T-helper 2 cell treated with Interferon-gamma antibody and Interleukin-4, amounts not matched to agents 5 μg/mL and 100 μg/mL, for 36 hours (primary cell): ENCODE data around the gene TMEM186.
A peak's percentile ranks its signal among the peaks of the same experiment; 100 is the strongest.
"Not testable (repeated sequence)": the region's sequence is repeated elsewhere in the genome, so short reads cannot be mapped to it uniquely, and the experiment has no call there.

Experiments used
- DNase-seq: peaks from one replicate; pipeline ENCODE4 v3.0.0; 2021; ENCODE audit warnings: low spot score
- H3K27ac Mint-ChIP-seq: one replicate; pipeline ENCODE4 v1.8.0; 2021; ENCODE audit warnings: mild to moderate bottlenecking, mixed read lengths
- H3K27me3 Mint-ChIP-seq: one replicate; pipeline ENCODE4 v1.8.0; 2021; ENCODE audit warnings: low read depth, mixed read lengths
- H3K36me3 Mint-ChIP-seq: one replicate; pipeline ENCODE4 v1.8.0; 2021; ENCODE audit warnings: low read depth, mixed read lengths
- H3K4me1 Mint-ChIP-seq: one replicate; pipeline ENCODE4 v1.8.0; 2021; ENCODE audit warnings: low read depth, mixed read lengths
- H3K4me3 Mint-ChIP-seq: one replicate; pipeline ENCODE4 v1.8.0; 2022; ENCODE audit warnings: mild to moderate bottlenecking, moderate library complexity, mixed read lengths
- H3K9me3 Mint-ChIP-seq: one replicate; pipeline ENCODE4 v1.8.0; 2021; ENCODE audit warnings: mixed read lengths

Gene TMEM186

GRCh38 chr16:8801701-8802100, 4.3 kb upstream of the TMEM186 start:
- H3K27me3 Mint-ChIP-seq: no peaks in the 10 kb centered on the region
- H3K9me3 Mint-ChIP-seq: no peaks in the 10 kb centered on the region
- no peak for DNase-seq
- H3K27ac Mint-ChIP-seq: no peak overlapping the region
- no peak overlapping the region for H3K4me3 Mint-ChIP-seq
- H3K4me1 Mint-ChIP-seq: peaks cover 16% of the 10 kb centered on the region
- peaks cover 46% of the 10 kb centered on the region for H3K36me3 Mint-ChIP-seq

- H3K27ac Mint-ChIP-seq: peak overlapping the region; percentile 91
- H3K36me3 Mint-ChIP-seq: peaks cover 34% of the 10 kb centered on the region
- H3K9me3 Mint-ChIP-seq: no peaks in the 10 kb centered on the region
- DNase-seq: no peak
- peak overlapping the region; percentile 96 for H3K4me3 Mint-ChIP-seq
- H3K27me3 Mint-ChIP-seq: no peaks in the 10 kb centered on the region
- peaks cover 27% of the 10 kb centered on the region for H3K4me1 Mint-ChIP-seq
Measured at GRCh38 chr16:8798535-8799157, 1.2 kb upstream of the TMEM186 start.

- Mint-ChIP-seq H3K36me3 (peaks cover 31% of the 10 kb centered on the region), H3K4me1 (peaks cover 27% of the 10 kb centered on the region), H3K27me3 (no peaks in the 10 kb centered on the region), H3K27ac (peak overlapping the region; percentile 91), H3K9me3 (no peaks in the 10 kb centered on the region), H3K4me3 (peak overlapping the region; percentile 96)
- peak; percentile 25 for DNase-seq
Measured at GRCh38 chr16:8798174-8798527, 712 bp upstream of the TMEM186 start.

- H3K27me3 Mint-ChIP-seq: no peaks in the 10 kb centered on the region
- H3K27ac Mint-ChIP-seq: peak overlapping the region; percentile 91
- peak overlapping the region; percentile 96 for H3K4me3 Mint-ChIP-seq
- H3K4me1 Mint-ChIP-seq: peaks cover 27% of the 10 kb centered on the region
- H3K9me3 Mint-ChIP-seq: no peaks in the 10 kb centered on the region
- no peak for DNase-seq
- peaks cover 18% of the 10 kb centered on the region for H3K36me3 Mint-ChIP-seq
Measured at GRCh38 chr16:8796469-8797363, 723 bp downstream of the TMEM186 start.

GRCh38 chr16:8795818-8796217, 1.6 kb downstream of the TMEM186 start:
- Mint-ChIP-seq H3K4me3 (peak overlapping the region; percentile 96), H3K9me3 (no peaks in the 10 kb centered on the region), H3K36me3 (peaks cover 14% of the 10 kb centered on the region), H3K4me1 (peaks cover 27% of the 10 kb centered on the region), H3K27me3 (no peaks in the 10 kb centered on the region), H3K27ac (no peak overlapping the region)
- no peak for DNase-seq

GRCh38 chr16:8795091-8795490, 2.3 kb downstream of the TMEM186 start:
- no peaks in the 10 kb centered on the region for H3K9me3 Mint-ChIP-seq
- H3K4me3 Mint-ChIP-seq: no peak overlapping the region
- no peak overlapping the region for H3K27ac Mint-ChIP-seq

GRCh38 chr16:8788578-8789172, 8.8 kb downstream of the TMEM186 start:
- Mint-ChIP-seq H3K27ac (no peak overlapping the region), H3K36me3 (no peaks in the 10 kb centered on the region), H3K4me3 (no peak overlapping the region), H3K9me3 (no peaks in the 10 kb centered on the region), H3K27me3 (no peaks in the 10 kb centered on the region), H3K4me1 (no peaks in the 10 kb centered on the region)
- DNase-seq: no peak

More at GRCh38 chr16:8795091-8795490, 2.3 kb downstream of the TMEM186 start:
- no peak for DNase-seq
- H3K27me3 Mint-ChIP-seq: no peaks in the 10 kb centered on the region
- peaks cover 27% of the 10 kb centered on the region for H3K4me1 Mint-ChIP-seq
- peaks cover 14% of the 10 kb centered on the region for H3K36me3 Mint-ChIP-seq

GRCh38 chr16:8786316-8786715, 11.1 kb downstream of the TMEM186 start:
- H3K27me3 Mint-ChIP-seq, H3K9me3 Mint-ChIP-seq, H3K27ac Mint-ChIP-seq, H3K4me1 Mint-ChIP-seq, DNase-seq, H3K4me3 Mint-ChIP-seq, H3K36me3 Mint-ChIP-seq: not testable (repeated sequence)

GRCh38 chr16:8785408-8785807, 12.0 kb downstream of the TMEM186 start:
- Mint-ChIP-seq H3K27ac (no peak overlapping the region), H3K4me3 (no peak overlapping the region), H3K9me3 (no peaks in the 10 kb centered on the region), H3K4me1 (no peaks in the 10 kb centered on the region), H3K27me3 (no peaks in the 10 kb centered on the region), H3K36me3 (no peaks in the 10 kb centered on the region)
- no peak for DNase-seq

- Mint-ChIP-seq H3K27ac (no peak overlapping the region), H3K9me3 (no peaks in the 10 kb centered on the region), H3K36me3 (no peaks in the 10 kb centered on the region), H3K4me3 (no peak overlapping the region), H3K27me3 (no peaks in the 10 kb centered on the region), H3K4me1 (no peaks in the 10 kb centered on the region)
- no peak for DNase-seq
Measured at GRCh38 chr16:8782673-8783072, 14.8 kb downstream of the TMEM186 start.

GRCh38 chr16:8781797-8782196, 15.6 kb downstream of the TMEM186 start:
- Mint-ChIP-seq H3K27me3 (no peaks in the 10 kb centered on the region), H3K4me3 (no peak overlapping the region), H3K36me3 (peaks cover 2% of the 10 kb centered on the region), H3K27ac (no peak overlapping the region), H3K9me3 (no peaks in the 10 kb centered on the region), H3K4me1 (no peaks in the 10 kb centered on the region)
- no peak for DNase-seq

GRCh38 chr16:8777217-8777616, 20.2 kb downstream of the TMEM186 start:
- H3K4me3 Mint-ChIP-seq: no peak overlapping the region
- H3K27me3 Mint-ChIP-seq: no peaks in the 10 kb centered on the region
- H3K36me3 Mint-ChIP-seq: peaks cover 2% of the 10 kb centered on the region
- H3K27ac Mint-ChIP-seq: no peak overlapping the region
- DNase-seq: no peak
- no peaks in the 10 kb centered on the region for H3K4me1 Mint-ChIP-seq
- no peaks in the 10 kb centered on the region for H3K9me3 Mint-ChIP-seq

GRCh38 chr16:8776129-8776584, 21.3 kb downstream of the TMEM186 start:
- Mint-ChIP-seq H3K4me3 (no peak overlapping the region), H3K4me1 (no peaks in the 10 kb centered on the region), H3K9me3 (no peaks in the 10 kb centered on the region), H3K27me3 (no peaks in the 10 kb centered on the region), H3K36me3 (peaks cover 5% of the 10 kb centered on the region), H3K27ac (no peak overlapping the region)
- no peak for DNase-seq

- Mint-ChIP-seq H3K27ac (no peak overlapping the region), H3K4me1 (no peaks in the 10 kb centered on the region), H3K36me3 (peaks cover 5% of the 10 kb centered on the region), H3K4me3 (no peak overlapping the region), H3K27me3 (no peaks in the 10 kb centered on the region), H3K9me3 (no peaks in the 10 kb centered on the region)
- no peak for DNase-seq
Measured at GRCh38 chr16:8775359-8775758, 22.1 kb downstream of the TMEM186 start.
